ENCODE measurements around the gene NHLH2.

The NHLH2 gene

GRCh38 chr1:115865704-115866380 is 24.9 kb upstream of the NHLH2 start:
- CTCF ChIA-PET: no interaction called here
- DNase-seq (ENCODE audit: extremely low spot score): no peak
- POLR2A ChIA-PET: no interaction called here

DNA sequence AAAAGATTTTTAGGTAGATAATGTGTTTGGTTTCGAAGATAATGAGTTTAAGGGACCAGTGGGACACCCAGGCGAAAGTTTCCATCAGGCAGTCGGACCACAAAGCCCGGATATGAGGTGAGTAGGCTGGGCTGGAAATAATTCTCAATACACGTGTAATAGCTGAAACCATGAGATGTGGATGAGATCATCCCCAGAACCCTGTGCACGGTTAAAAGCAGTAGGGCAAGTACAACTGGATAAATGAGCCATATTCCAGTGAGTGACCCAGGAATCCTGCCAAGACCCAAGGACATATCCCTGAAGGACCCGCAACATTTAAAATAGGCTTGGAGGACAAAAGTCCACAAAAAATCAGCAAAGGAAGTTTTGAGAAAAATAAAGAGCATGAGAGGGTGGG is 21.5 kb upstream of the NHLH2 start:
- no peak for DNase-seq (ENCODE audit: extremely low spot score)
- TF ChIP-seq HDGF (IDR thresholded peaks at IDR 0.05; ENCODE audit: borderline replicate concordance): no peak
- TF ChIP-seq NFRKB (IDR thresholded peaks at IDR 0.05): no peak
- no peak for TF ChIP-seq ELF4 (IDR thresholded peaks at IDR 0.05)
- TF ChIP-seq ZNF384 (IDR thresholded peaks at IDR 0.05): no peak
- TF ChIP-seq TARDBP (IDR thresholded peaks at IDR 0.05): no peak
- no peak for TF ChIP-seq CTBP1 (IDR thresholded peaks at IDR 0.05; ENCODE audit: borderline replicate concordance)
- TF ChIP-seq, protein P1, sequence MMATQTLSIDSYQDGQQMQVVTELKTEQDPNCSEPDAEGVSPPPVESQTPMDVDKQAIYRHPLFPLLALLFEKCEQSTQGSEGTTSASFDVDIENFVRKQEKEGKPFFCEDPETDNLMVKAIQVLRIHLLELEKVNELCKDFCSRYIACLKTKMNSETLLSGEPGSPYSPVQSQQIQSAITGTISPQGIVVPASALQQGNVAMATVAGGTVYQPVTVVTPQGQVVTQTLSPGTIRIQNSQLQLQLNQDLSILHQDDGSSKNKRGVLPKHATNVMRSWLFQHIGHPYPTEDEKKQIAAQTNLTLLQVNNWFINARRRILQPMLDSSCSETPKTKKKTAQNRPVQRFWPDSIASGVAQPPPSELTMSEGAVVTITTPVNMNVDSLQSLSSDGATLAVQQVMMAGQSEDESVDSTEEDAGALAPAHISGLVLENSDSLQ (IDR thresholded peaks at IDR 0.05): no peak
- no peak for TF ChIP-seq ARNT (IDR thresholded peaks at IDR 0.05)
- TF ChIP-seq BHLHE40 (IDR thresholded peaks at IDR 0.05; ENCODE audit: borderline replicate concordance): no peak
- no peak for TF ChIP-seq L3MBTL2 (conservative IDR thresholded peaks at IDR 0.05)
- no peak for TF ChIP-seq FOXK2 (IDR thresholded peaks at IDR 0.05)
- TF ChIP-seq LEF1 (IDR thresholded peaks at IDR 0.05; ENCODE audit: borderline replicate concordance): no peak
- no peak for TF ChIP-seq SP1 (IDR thresholded peaks at IDR 0.05)
- TF ChIP-seq SUZ12 (IDR thresholded peaks at IDR 0.05): no peak
- TF ChIP-seq FOXA1 (IDR thresholded peaks at IDR 0.05): no peak
- no peak for TF ChIP-seq FOXM1 (IDR thresholded peaks at IDR 0.05; ENCODE audit: borderline replicate concordance)
- CTCF ChIA-PET: no interaction called here
- POLR2A ChIA-PET: no interaction called here

More at GRCh38 chr1:115865704-115866380, 24.9 kb upstream of the NHLH2 start:
- TF ChIP-seq BHLHE40 (IDR thresholded peaks at IDR 0.05; ENCODE audit: borderline replicate concordance): no peak
- no peak for TF ChIP-seq HDGF (IDR thresholded peaks at IDR 0.05; ENCODE audit: borderline replicate concordance)
- TF ChIP-seq ZNF384 (IDR thresholded peaks at IDR 0.05): no peak
- TF ChIP-seq, protein P1 (IDR thresholded peaks at IDR 0.05): no peak
- no peak for TF ChIP-seq L3MBTL2 (conservative IDR thresholded peaks at IDR 0.05)
- no peak for TF ChIP-seq FOXA1 (IDR thresholded peaks at IDR 0.05)
- no peak for TF ChIP-seq SP1 (IDR thresholded peaks at IDR 0.05)
- no peak for TF ChIP-seq CTBP1 (IDR thresholded peaks at IDR 0.05; ENCODE audit: borderline replicate concordance)
- no peak for TF ChIP-seq LEF1 (IDR thresholded peaks at IDR 0.05; ENCODE audit: borderline replicate concordance)
- no peak for TF ChIP-seq ELF4 (IDR thresholded peaks at IDR 0.05)
- no peak for TF ChIP-seq SUZ12 (IDR thresholded peaks at IDR 0.05)
- TF ChIP-seq TARDBP (IDR thresholded peaks at IDR 0.05): no peak
- no peak for TF ChIP-seq ARNT (IDR thresholded peaks at IDR 0.05)
- TF ChIP-seq FOXK2 (IDR thresholded peaks at IDR 0.05): no peak
- no peak for TF ChIP-seq NFRKB (IDR thresholded peaks at IDR 0.05)
- no peak for TF ChIP-seq FOXM1 (IDR thresholded peaks at IDR 0.05; ENCODE audit: borderline replicate concordance)

GRCh38 chr1:115854005-115854404 is 13.1 kb upstream of the NHLH2 start:
- no peak for TF ChIP-seq ARNT (IDR thresholded peaks at IDR 0.05)
- no peak for TF ChIP-seq SP1 (IDR thresholded peaks at IDR 0.05)
- TF ChIP-seq SUZ12 (IDR thresholded peaks at IDR 0.05): no peak
- TF ChIP-seq FOXA1 (IDR thresholded peaks at IDR 0.05): no peak
- TF ChIP-seq CTBP1 (IDR thresholded peaks at IDR 0.05; ENCODE audit: borderline replicate concordance): no peak
- TF ChIP-seq HDGF (IDR thresholded peaks at IDR 0.05; ENCODE audit: borderline replicate concordance): no peak
- TF ChIP-seq BHLHE40 (IDR thresholded peaks at IDR 0.05; ENCODE audit: borderline replicate concordance): no peak
- no peak for TF ChIP-seq LEF1 (IDR thresholded peaks at IDR 0.05; ENCODE audit: borderline replicate concordance)
- no peak for TF ChIP-seq FOXK2 (IDR thresholded peaks at IDR 0.05)
- TF ChIP-seq NFRKB (IDR thresholded peaks at IDR 0.05): no peak
- no peak for DNase-seq (ENCODE audit: extremely low spot score)
- CTCF ChIA-PET: interaction anchor here (0.6 kb wide), 1 partner anchor 819 kb away, joined by 3 read pairs; no protein-coding TSS in a partner anchor
- POLR2A ChIA-PET: no interaction called here

- ChIA-PET CTCF (no interaction called here), POLR2A (no interaction called here)
- TF ChIP-seq HDGF (IDR thresholded peaks at IDR 0.05; ENCODE audit: borderline replicate concordance) (no peak), SP1 (IDR thresholded peaks at IDR 0.05) (no peak), LEF1 (IDR thresholded peaks at IDR 0.05; ENCODE audit: borderline replicate concordance) (no peak), FOXK2 (IDR thresholded peaks at IDR 0.05) (no peak), TARDBP (IDR thresholded peaks at IDR 0.05) (no peak), FOXM1 (IDR thresholded peaks at IDR 0.05; ENCODE audit: borderline replicate concordance) (no peak), SUZ12 (IDR thresholded peaks at IDR 0.05) (no peak), CTBP1 (IDR thresholded peaks at IDR 0.05; ENCODE audit: borderline replicate concordance) (no peak), ARNT (IDR thresholded peaks at IDR 0.05) (no peak), BHLHE40 (IDR thresholded peaks at IDR 0.05; ENCODE audit: borderline replicate concordance) (no peak), ZNF384 (IDR thresholded peaks at IDR 0.05) (no peak), FOXA1 (IDR thresholded peaks at IDR 0.05) (no peak), ELF4 (IDR thresholded peaks at IDR 0.05) (no peak), L3MBTL2 (conservative IDR thresholded peaks at IDR 0.05) (no peak), NFRKB (IDR thresholded peaks at IDR 0.05) (no peak)
- TF ChIP-seq, protein P1 (IDR thresholded peaks at IDR 0.05): no peak
- no peak for DNase-seq (ENCODE audit: extremely low spot score)
Measured at GRCh38 chr1:115850937-115851336, 10.0 kb upstream of the NHLH2 start.

- ChIA-PET POLR2A (no interaction called here), CTCF (no interaction called here)
- DNase-seq (ENCODE audit: extremely low spot score): no peak
- no peak for TF ChIP-seq ZNF384 (IDR thresholded peaks at IDR 0.05)
- TF ChIP-seq, protein P1 (IDR thresholded peaks at IDR 0.05): no peak
- no peak for TF ChIP-seq ARNT (IDR thresholded peaks at IDR 0.05)
- no peak for TF ChIP-seq FOXK2 (IDR thresholded peaks at IDR 0.05)
- TF ChIP-seq BHLHE40 (IDR thresholded peaks at IDR 0.05; ENCODE audit: borderline replicate concordance): no peak
- no peak for TF ChIP-seq HDGF (IDR thresholded peaks at IDR 0.05; ENCODE audit: borderline replicate concordance)
- TF ChIP-seq NFRKB (IDR thresholded peaks at IDR 0.05): no peak
- no peak for TF ChIP-seq L3MBTL2 (conservative IDR thresholded peaks at IDR 0.05)
- TF ChIP-seq FOXA1 (IDR thresholded peaks at IDR 0.05): no peak
- no peak for TF ChIP-seq FOXM1 (IDR thresholded peaks at IDR 0.05; ENCODE audit: borderline replicate concordance)
- TF ChIP-seq CTBP1 (IDR thresholded peaks at IDR 0.05; ENCODE audit: borderline replicate concordance): no peak
- no peak for TF ChIP-seq TARDBP (IDR thresholded peaks at IDR 0.05)
- no peak for TF ChIP-seq SUZ12 (IDR thresholded peaks at IDR 0.05)
- TF ChIP-seq LEF1 (IDR thresholded peaks at IDR 0.05; ENCODE audit: borderline replicate concordance): no peak
- TF ChIP-seq SP1 (IDR thresholded peaks at IDR 0.05): no peak
- no peak for TF ChIP-seq ELF4 (IDR thresholded peaks at IDR 0.05)
Measured at GRCh38 chr1:115847787-115848186, 6.9 kb upstream of the NHLH2 start.
